GM13976 (cell line): Measurements from ENCODE around the gene XRCC6.

ENCODE experiments used
- DNase-seq: peaks from one replicate; pipeline ENCODE4 v3.0.0; 2012; ENCODE audit warnings: low spot score
- CTCF ChIP-seq: IDR thresholded peaks from 2 replicates; pipeline ENCODE4 v1.5.1; 2012; ENCODE audit warnings: borderline replicate concordance, mild to moderate bottlenecking; ENCODE audit not compliant: insufficient read depth; ENCODE audit errors: extremely low read depth, missing control alignments, control extremely low read depth
- in situ Hi-C: fragments of 300-500 bp; cut with MboI; formaldehyde crosslinking; loops from one replicate; pipeline ENCODE4 v1.12.0; 2022; ENCODE audit warnings: low sequenced_read_pairs, mixed read lengths, inconsistent platforms; ENCODE audit not compliant: unreplicated experiment

The XRCC6 gene

GRCh38 chr22:41695211-41695610 is 74.1 kb downstream of the XRCC6 start:
- no peak for TF ChIP-seq CTCF
- DNase-seq, result no peak
- in situ Hi-C loops, result no loop called here

GRCh38 chr22:41696703-41697102 is 75.6 kb downstream of the XRCC6 start:
- TF ChIP-seq CTCF, result no peak
- no peak for DNase-seq
- in situ Hi-C loops, result no loop called here

DNA sequence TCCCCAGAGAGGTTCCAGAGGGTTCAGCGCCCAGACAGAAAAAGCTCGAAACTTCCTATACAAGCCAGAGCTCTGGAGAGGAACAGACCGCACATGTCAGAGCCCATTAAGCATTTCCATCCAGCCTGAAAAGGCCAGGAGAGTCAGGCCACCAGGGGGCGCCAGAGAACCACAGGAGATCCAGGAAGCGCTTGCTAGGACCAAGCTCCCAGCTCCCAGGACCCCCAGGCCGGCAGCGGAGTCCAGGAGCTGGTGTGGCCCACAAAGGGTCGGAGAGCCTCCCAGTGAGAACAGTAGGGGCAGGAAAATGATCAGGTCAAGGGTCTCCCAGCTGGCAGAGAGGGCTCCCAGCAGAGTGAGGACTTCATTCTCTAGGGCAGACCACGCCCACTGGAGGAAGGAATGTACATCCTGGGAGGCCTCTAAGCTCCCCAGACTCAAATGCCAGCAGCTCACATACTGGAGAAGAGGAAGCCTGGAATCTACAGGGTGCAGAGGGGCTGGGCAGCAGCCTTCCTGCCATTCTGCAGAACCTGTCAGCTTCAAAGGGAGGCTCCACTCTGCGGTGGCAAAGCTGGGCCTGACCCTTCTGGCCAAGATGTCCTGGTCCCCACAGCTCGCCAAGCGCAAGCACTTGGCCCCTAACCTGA is 76.2 kb downstream of the XRCC6 start:
- in situ Hi-C loops, result no loop called here
- peak; percentile 90 for DNase-seq
- TF ChIP-seq CTCF, result peak; percentile 95

GRCh38 chr22:41699264-41700107 is 78.4 kb downstream of the XRCC6 start, which contains the start of gene MEI1:
Gene MEI1 (plus strand): TSS chr22:41699503. CDS start chr22:41699539, 36 bp downstream.
- peak; percentile 93 for DNase-seq
- in situ Hi-C loops, result loop anchor here (5.0 kb wide), 1 partner anchor 243 kb away; no protein-coding TSS in a partner anchor
- no peak for TF ChIP-seq CTCF

- TF ChIP-seq CTCF, result no peak
- in situ Hi-C loops, result loop anchor here (5.0 kb wide), 1 partner anchor 242 kb away; no protein-coding TSS in a partner anchor
- no peak for DNase-seq
These were observed 78.9 kb downstream of the XRCC6 start for GRCh38 chr22:41700108-41700364.

- no peak for TF ChIP-seq CTCF
- DNase-seq, result no peak
- in situ Hi-C loops, result loop anchor here (5.0 kb wide), 1 partner anchor 240 kb away; no protein-coding TSS in a partner anchor
These were observed 81.7 kb downstream of the XRCC6 start for GRCh38 chr22:41702763-41703162.
